ENCODE results near the gene SKI. TPM values are rescaled to one million over a fixed set of nuclear protein-coding genes. Genes with fewer than 3 reads are reported as not detected.
"Not testable (repeated sequence)": the region's sequence is repeated elsewhere in the genome, so short reads cannot be mapped to it uniquely, and the experiment has no call there.

Gene SKI
- total RNA-seq, 2 experiments from 2014 or later, result 41.2 to 41.4 TPM

DNA sequence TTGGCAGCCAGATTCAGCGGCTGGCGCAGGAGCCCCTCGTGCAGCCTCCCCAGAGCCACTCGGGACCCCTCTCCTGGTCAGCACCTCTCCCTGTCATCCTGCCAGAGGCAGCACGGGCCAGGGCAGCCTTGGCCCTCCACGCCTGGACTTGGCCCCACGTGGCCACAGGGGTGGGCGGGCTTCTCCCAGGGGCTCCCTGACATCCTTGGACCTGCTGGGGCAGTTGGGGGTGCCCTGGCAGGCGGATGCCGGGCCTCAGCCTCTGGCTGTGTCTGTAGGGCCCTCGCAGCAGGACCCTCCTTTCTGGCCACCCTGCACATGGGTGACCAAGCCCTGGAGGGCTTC is 103.1 kb downstream of the SKI start:
- Mint-ChIP-seq H3K4me1 (ENCODE audit: low read depth) (no peaks in the 10 kb centered on the region), H3K4me3 (no peak overlapping the region), H3K36me3 (ENCODE audit: low read depth) (no peaks in the 10 kb centered on the region), H3K27me3 (ENCODE audit: low read depth) (no peaks in the 10 kb centered on the region), H3K27ac (no peak overlapping the region), H3K9me3 (ENCODE audit: insufficient read depth) (no peaks in the 10 kb centered on the region)
- ChIA-PET CTCF (no interaction called here), POLR2A (interaction anchor here (0.8 kb wide), 1 partner anchor 11 kb away, joined by 4 read pairs; no protein-coding TSS in a partner anchor)
- no peak for ATAC-seq
- DNase-seq, result no peak

DNA sequence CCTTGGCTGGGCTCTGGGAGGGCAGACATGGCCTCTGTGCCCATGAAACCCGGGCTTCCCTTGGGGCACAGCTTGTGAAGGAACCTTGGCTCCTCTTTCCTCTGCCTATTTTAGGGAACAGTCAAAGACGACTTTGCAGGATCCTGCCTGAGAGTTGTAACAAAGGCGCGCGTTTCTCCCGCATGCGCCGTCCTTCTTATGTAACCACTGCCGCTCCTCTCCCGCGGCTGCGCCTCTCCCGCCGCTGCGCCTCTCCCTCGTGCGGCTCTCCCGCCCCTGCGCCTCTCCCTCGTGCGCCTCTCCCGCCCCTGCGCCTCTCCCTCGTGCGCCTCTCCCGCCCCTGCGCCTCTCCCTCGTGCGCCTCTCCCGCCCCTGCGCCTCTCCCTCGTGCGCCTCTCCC is 103.5 kb downstream of the SKI start:
- DNase-seq; H3K36me3 Mint-ChIP-seq (ENCODE audit: low read depth); H3K4me3 Mint-ChIP-seq; H3K27me3 Mint-ChIP-seq (ENCODE audit: low read depth); H3K9me3 Mint-ChIP-seq (ENCODE audit: insufficient read depth); H3K27ac Mint-ChIP-seq; CTCF ChIA-PET; H3K4me1 Mint-ChIP-seq (ENCODE audit: low read depth); ATAC-seq: not testable (repeated sequence)
- POLR2A ChIA-PET, result interaction anchor here (0.8 kb wide), 1 partner anchor 10 kb away, joined by 4 read pairs; no protein-coding TSS in a partner anchor

DNA sequence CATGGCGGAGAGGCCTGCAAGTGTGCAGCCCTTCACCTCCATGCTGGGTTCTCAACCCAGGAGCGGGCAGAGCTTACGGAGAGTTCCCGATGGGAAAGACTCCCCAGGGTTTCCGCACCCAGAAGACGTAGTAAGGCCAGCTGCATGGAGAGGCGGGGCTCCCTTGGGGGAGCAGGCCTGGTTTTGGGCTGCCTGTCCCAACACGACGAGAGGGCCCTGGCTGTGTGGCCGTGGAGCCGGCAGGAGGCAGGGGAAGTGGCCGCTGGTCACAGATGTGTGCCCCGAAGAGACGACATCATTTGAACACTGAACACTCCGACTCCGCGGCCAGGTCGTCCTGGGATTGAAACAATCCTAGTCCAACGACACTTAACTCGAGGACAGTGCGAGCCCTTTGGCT is 106.2 kb downstream of the SKI start:
- no peak overlapping the region for H3K27ac Mint-ChIP-seq
- ATAC-seq, result no peak
- CTCF ChIA-PET, result no interaction called here

DNA sequence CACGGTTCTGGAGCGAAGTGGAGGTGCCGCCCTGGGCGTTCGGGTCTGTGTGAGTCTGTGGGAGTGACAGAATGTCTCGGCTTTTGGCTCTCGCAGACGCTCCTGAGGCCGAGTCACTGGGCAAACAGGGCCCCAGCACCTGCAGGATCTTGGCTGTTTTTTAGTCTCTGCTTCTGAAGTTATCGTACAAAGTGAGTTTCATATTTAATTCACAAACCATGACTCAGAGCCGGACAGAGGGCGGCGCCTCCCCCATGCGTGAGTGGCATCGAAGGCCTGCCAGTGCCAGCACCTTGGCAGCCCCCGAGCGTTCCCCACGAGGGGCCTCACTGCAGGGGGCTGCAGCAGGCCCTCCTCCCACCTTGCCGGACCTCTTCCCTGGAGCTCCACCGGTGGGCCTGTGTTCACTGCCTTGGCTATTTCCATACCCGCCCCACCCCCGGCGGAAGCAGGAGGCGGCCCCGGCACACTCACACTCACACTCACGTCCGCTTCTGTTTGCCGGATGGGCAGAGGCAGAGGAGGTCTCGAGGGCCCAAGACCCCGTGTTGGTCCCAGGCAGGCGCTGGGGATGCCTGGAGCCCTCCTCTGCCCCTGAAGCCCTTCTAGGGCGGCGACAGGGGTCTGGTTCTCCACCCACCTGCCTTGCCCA is 106.9 kb downstream of the SKI start:
- Mint-ChIP-seq H3K4me3 (no peak overlapping the region), H3K27me3 (ENCODE audit: low read depth) (no peaks in the 10 kb centered on the region), H3K36me3 (ENCODE audit: low read depth) (no peaks in the 10 kb centered on the region), H3K4me1 (ENCODE audit: low read depth) (no peaks in the 10 kb centered on the region), H3K27ac (no peak overlapping the region), H3K9me3 (ENCODE audit: insufficient read depth) (no peaks in the 10 kb centered on the region)
- POLR2A ChIA-PET, result no interaction called here
- ATAC-seq (no peak), DNase-seq (no peak)
- CTCF ChIA-PET, result no interaction called here

More for the DNA sequence above, 106.2 kb downstream of the SKI start:
- H3K4me3 Mint-ChIP-seq, result no peak overlapping the region
- no peaks in the 10 kb centered on the region for H3K27me3 Mint-ChIP-seq (ENCODE audit: low read depth)
- POLR2A ChIA-PET, result no interaction called here
- H3K36me3 Mint-ChIP-seq (ENCODE audit: low read depth), result no peaks in the 10 kb centered on the region
- no peaks in the 10 kb centered on the region for H3K9me3 Mint-ChIP-seq (ENCODE audit: insufficient read depth)
- DNase-seq, result no peak
- no peaks in the 10 kb centered on the region for H3K4me1 Mint-ChIP-seq (ENCODE audit: low read depth)

DNA sequence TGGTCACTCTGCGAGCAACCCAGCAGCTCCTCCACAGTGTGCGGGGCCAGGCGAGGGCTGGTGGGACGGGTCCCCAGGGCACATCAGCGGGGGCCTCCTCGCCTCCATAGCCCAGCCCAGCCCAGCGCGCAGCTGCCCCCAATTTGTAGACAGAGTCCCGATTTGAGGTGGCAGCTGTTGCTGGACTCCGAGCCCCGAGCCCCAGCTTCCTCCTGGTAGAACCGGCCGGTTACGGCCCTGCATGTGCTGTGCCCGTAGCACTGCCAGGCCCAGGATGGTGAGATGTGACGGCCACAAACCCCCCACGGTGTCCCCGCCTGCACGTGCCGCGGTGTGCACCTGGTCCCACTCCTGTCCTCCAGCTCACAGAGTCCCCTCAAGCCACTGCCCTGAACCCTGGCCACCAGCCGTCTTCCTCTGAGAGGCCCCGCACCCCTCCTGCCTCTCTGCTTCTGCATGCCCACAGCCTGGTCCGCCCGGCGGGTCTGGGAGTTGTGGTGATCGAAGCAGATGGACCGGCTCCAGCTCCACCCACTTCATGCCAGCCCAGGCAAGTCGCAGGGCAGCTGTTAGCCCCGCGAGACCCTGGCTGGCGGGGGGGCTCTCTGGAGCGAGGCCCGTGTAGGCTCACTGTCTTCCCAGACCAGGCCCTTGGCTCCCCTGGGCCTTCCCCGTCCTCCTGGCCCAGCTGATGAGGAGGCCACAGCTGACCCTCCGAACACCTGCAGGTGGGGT is 107.8 kb downstream of the SKI start:
- CTCF ChIA-PET, result no interaction called here
- no peak for ATAC-seq
- Mint-ChIP-seq H3K27ac (no peak overlapping the region), H3K9me3 (ENCODE audit: insufficient read depth) (no peaks in the 10 kb centered on the region), H3K27me3 (ENCODE audit: low read depth) (no peaks in the 10 kb centered on the region), H3K36me3 (ENCODE audit: low read depth) (no peaks in the 10 kb centered on the region), H3K4me3 (no peak overlapping the region), H3K4me1 (ENCODE audit: low read depth) (no peaks in the 10 kb centered on the region)
- no peak for DNase-seq
- POLR2A ChIA-PET, result no interaction called here

DNA sequence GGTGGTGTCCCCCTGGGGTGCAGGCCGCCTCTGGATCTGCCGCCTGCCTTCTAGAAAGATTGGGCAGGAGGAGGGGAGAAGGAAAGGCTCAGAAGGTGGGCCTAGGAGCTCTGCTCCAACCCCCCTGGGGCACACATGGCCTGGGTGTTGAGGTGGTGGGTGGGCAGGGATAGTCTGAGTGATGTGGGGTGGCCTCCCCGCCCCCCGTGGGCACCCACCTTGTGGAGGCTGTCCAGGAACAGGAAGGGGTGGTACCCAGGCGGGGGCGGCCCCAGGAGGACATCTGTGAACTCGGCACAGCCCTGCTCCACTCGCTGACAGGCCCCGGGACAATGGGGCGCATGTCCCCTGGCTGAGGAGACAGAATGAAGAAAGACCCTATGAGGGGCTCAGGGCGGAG is 108.4 kb downstream of the SKI start:
- Mint-ChIP-seq H3K4me3 (no peak overlapping the region), H3K9me3 (ENCODE audit: insufficient read depth) (no peaks in the 10 kb centered on the region), H3K27ac (no peak overlapping the region), H3K36me3 (ENCODE audit: low read depth) (no peaks in the 10 kb centered on the region), H3K27me3 (ENCODE audit: low read depth) (no peaks in the 10 kb centered on the region), H3K4me1 (ENCODE audit: low read depth) (no peaks in the 10 kb centered on the region)
- ChIA-PET CTCF (no interaction called here), POLR2A (no interaction called here)
- no peak for ATAC-seq
- DNase-seq, result no peak

DNA sequence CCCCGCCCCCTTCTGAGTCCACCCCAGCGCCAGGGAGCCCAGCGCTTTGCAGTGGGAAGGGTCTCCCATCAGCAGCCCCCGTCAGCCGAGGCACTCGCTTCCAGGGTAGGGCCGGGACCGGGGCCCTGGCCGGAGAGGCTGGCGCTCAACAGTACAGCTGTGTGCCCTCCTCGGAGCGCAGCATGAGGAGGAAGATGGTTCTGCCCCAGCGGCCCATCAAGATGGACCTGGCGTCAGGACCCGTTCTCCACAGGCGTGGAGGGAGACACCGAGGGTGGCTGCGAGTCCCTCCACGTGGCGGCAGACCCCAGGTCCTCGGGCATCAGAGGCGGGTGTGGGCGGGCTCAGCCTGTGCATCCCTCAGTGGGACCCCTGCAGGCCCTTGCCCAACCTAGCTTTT is 109.0 kb downstream of the SKI start:
- Mint-ChIP-seq H3K27me3 (ENCODE audit: low read depth) (no peaks in the 10 kb centered on the region), H3K36me3 (ENCODE audit: low read depth) (no peaks in the 10 kb centered on the region), H3K9me3 (ENCODE audit: insufficient read depth) (no peaks in the 10 kb centered on the region), H3K4me3 (no peak overlapping the region), H3K4me1 (ENCODE audit: low read depth) (no peaks in the 10 kb centered on the region), H3K27ac (no peak overlapping the region)
- ChIA-PET POLR2A (no interaction called here), CTCF (no interaction called here)
- DNase-seq (no peak), ATAC-seq (no peak)

DNA sequence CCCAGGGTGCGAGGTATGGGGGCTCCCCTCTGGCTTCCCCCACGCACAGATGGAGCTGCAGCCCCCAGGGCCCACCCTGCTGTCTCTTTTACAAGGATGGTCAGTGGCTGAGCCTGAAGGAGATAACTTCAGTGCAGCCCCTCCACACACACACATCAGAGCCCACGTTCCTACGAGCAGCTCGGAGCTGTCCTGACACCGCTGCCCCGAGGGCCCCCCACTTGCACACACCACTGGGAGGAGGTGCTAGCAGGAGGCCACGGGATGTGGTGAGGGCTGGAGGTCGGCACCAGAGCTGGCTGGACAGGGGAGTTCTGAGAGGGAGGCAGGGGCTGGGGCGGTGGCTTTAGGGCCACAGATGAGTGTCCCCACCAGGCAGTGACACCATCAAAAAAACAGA is 109.4 kb downstream of the SKI start:
- Mint-ChIP-seq H3K4me3 (no peak overlapping the region), H3K27me3 (ENCODE audit: low read depth) (no peaks in the 10 kb centered on the region), H3K27ac (no peak overlapping the region), H3K36me3 (ENCODE audit: low read depth) (no peaks in the 10 kb centered on the region), H3K4me1 (ENCODE audit: low read depth) (no peaks in the 10 kb centered on the region), H3K9me3 (ENCODE audit: insufficient read depth) (no peaks in the 10 kb centered on the region)
- ChIA-PET POLR2A (no interaction called here), CTCF (no interaction called here)
- DNase-seq (no peak), ATAC-seq (no peak)

DNA sequence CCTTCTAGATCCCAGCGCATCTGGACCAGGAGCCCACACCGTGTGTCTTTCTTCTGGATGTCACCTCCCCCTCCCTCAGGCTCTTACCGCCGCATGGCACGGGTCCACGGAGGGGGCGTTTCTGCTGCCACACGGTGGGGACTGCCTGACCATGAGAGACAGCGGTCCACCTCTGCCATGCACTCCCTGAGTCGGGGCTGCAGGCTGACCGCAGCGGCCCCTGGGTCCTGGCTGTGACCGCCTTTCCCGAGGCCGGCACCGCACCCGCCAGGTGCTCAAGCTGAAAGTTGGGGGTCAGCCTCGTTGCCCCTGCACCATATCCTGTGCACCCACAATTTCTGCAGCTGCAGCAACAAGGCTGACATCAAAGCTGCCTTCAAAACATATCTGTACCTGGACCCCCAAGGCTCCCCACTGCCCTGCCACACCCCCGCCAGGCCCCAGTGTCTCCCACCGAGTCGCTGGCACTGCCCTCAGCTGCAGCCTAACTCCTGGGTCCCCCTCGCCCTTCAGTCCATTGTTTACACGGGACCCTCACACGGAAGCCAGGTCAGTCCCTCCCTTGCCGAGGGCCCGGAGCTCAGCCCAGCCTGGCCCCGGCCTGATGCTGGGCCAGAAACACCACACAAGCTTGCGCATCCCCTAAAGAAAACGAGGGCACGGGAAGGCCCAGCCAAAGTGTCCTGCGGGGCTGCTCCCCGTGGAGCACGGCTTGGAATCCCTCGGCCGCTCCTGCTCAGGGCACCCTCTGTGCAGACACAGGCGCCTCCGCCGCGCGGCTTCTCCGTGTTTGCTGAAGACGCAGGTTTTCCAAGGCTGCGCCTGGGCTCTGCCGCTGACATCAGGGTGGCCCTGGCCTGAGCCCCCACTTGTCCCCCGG is 111.3 kb downstream of the SKI start:
- Mint-ChIP-seq H3K36me3 (ENCODE audit: low read depth) (no peaks in the 10 kb centered on the region), H3K27ac (no peak overlapping the region), H3K27me3 (ENCODE audit: low read depth) (no peaks in the 10 kb centered on the region), H3K9me3 (ENCODE audit: insufficient read depth) (no peaks in the 10 kb centered on the region), H3K4me1 (ENCODE audit: low read depth) (no peaks in the 10 kb centered on the region), H3K4me3 (no peak overlapping the region)
- no peak for ATAC-seq
- POLR2A ChIA-PET, result no interaction called here
- CTCF ChIA-PET, result no interaction called here
- no peak for DNase-seq

DNA sequence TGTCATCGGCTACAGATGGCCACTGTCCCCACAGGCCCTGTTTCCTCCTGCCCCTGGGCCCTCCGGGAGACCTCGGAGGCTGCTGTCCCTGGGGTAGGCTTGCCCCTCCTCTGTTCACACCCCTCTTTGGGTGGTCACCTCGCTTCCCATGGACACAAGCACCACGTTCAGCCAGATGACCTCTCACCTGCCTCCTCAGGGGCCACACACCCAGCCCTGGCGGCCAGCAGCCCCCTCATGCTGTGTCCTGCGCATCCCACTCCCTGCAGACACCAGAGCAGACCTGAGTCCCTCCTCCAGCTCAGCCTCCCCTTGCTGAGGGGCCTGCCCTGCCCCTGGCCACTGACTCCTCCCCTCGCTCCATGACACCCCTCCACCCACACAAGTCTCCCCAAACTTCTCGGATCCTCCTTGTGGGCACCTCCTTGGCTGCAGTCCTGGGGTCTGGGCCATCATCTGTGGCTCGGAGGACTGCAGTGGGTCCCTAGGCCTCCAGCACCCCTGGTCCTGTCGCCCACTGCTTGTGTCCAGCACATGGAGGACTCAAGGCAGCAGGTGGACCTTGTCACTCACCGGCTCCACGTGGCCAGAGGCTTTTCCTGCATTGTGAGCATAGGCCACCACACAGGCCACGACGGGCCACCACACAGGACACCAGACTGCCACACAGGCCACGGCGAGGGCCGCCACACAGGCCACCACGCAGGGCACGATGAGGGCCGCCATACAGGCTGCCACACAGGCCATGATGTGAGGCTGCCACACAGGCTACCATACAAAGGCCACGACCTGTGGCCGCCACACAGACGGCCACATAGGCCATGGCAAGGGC is 112.2 kb downstream of the SKI start:
- DNase-seq (no peak), ATAC-seq (no peak)
- no peaks in the 10 kb centered on the region for H3K9me3 Mint-ChIP-seq (ENCODE audit: insufficient read depth)
- ChIA-PET POLR2A (no interaction called here), CTCF (no interaction called here)
- H3K27me3 Mint-ChIP-seq (ENCODE audit: low read depth), result no peaks in the 10 kb centered on the region
- no peaks in the 10 kb centered on the region for H3K36me3 Mint-ChIP-seq (ENCODE audit: low read depth)
- H3K4me3 Mint-ChIP-seq, result no peak overlapping the region
- H3K27ac Mint-ChIP-seq, result no peak overlapping the region
- no peaks in the 10 kb centered on the region for H3K4me1 Mint-ChIP-seq (ENCODE audit: low read depth)

DNA sequence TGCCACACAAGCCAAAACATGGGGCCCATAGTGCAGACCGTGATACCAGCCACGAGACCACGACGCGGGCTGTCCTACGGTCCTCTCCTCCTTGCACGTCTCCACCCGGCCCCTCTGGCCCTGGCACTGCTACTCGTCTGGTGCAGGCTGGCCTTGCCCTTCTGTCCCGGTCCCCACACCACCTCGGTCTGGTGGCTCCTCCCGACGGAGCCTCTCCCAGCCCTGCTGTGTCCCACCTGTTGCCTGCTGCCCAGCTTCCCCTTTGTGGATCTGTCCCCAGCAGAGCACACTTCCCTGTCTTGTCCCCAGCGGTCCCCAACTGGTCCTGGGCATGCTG is 112.8 kb downstream of the SKI start:
- no peak overlapping the region for H3K4me3 Mint-ChIP-seq
- H3K27me3 Mint-ChIP-seq (ENCODE audit: low read depth), result no peaks in the 10 kb centered on the region
- no peaks in the 10 kb centered on the region for H3K36me3 Mint-ChIP-seq (ENCODE audit: low read depth)
- CTCF ChIA-PET, result no interaction called here
- no peaks in the 10 kb centered on the region for H3K4me1 Mint-ChIP-seq (ENCODE audit: low read depth)
- no peak for DNase-seq
- no peak for ATAC-seq
- H3K9me3 Mint-ChIP-seq (ENCODE audit: insufficient read depth), result no peaks in the 10 kb centered on the region
- POLR2A ChIA-PET, result no interaction called here
- no peak overlapping the region for H3K27ac Mint-ChIP-seq
